Osteoblast (primary cell): ENCODE results near the gene ETV3. TPM values are rescaled to one million over a fixed set of nuclear protein-coding genes. Genes with fewer than 3 reads are reported as not detected.

ENCODE experiments used
- DNase-seq: peaks from one replicate; pipeline ENCODE4 v3.0.0; 2011; ENCODE audit warnings: low spot score, mixed read lengths; ENCODE audit not compliant: insufficient read length; ENCODE audit errors: missing footprints
- H2AFZ ChIP-seq: 2 replicates; pipeline ENCODE4 v1.6.0; 2011; ENCODE audit warnings: mild to moderate bottlenecking, low read length
- H3K27ac ChIP-seq: 2 replicates; pipeline ENCODE4 v1.5.1; 2011; ENCODE audit warnings: mild to moderate bottlenecking, low read depth, low read length, moderate library complexity
- H3K27me3 ChIP-seq: 2 replicates; pipeline ENCODE4 v1.6.0; 2012; ENCODE audit warnings: mild to moderate bottlenecking, control low read depth, inconsistent platforms, low read length, moderate library complexity; ENCODE audit not compliant: insufficient read depth
- H3K36me3 ChIP-seq: 2 replicates; pipeline ENCODE4 v1.5.1; 2011; ENCODE audit warnings: mild to moderate bottlenecking, low read length, control low read depth, moderate library complexity; ENCODE audit not compliant: insufficient read depth
- H3K4me1 ChIP-seq: 2 replicates; pipeline ENCODE4 v1.5.1; 2011; ENCODE audit warnings: mild to moderate bottlenecking, low read length, control low read depth, moderate library complexity; ENCODE audit not compliant: insufficient read depth
- H3K4me2 ChIP-seq: 2 replicates; pipeline ENCODE4 v1.6.0; 2011; ENCODE audit warnings: mild to moderate bottlenecking, low read length; ENCODE audit not compliant: insufficient read depth
- H3K4me3 ChIP-seq: fragments of 200-600 bp; sonication (generic); 3 replicates; pipeline ENCODE4 v1.5.1; 2012; ENCODE audit warnings: mild to moderate bottlenecking, low read length, inconsistent platforms; ENCODE audit not compliant: insufficient read depth
- H3K79me2 ChIP-seq: 2 replicates; pipeline ENCODE4 v1.6.0; 2012; ENCODE audit warnings: mild to moderate bottlenecking, low read length, control low read depth, inconsistent platforms; ENCODE audit not compliant: insufficient read depth
- H3K9me3 ChIP-seq: 2 replicates; pipeline ENCODE4 v1.5.1; 2011; ENCODE audit warnings: low read depth, low read length, control low read depth
- H4K20me1 ChIP-seq: 2 replicates; pipeline ENCODE4 v1.6.0; 2012; ENCODE audit warnings: mild to moderate bottlenecking, low read length, control low read depth; ENCODE audit not compliant: insufficient read depth
- total RNA-seq: library from RNA; depleted of rRNA; stranded (reverse); fragments of >200 nt; gene quantifications from 2 replicates; pipeline ENCODE4 v1.2.3, GENCODE V29; 2012
- TF ChIP-seq, protein P1 (sequence below): IDR thresholded peaks from 2 replicates; pipeline ENCODE4 v1.5.1; 2011; ENCODE audit warnings: mild to moderate bottlenecking, low read depth, low read length, moderate library complexity; ENCODE audit errors: extremely low read depth

Gene ETV3
- total RNA-seq, 1 donor: 14.8 TPM

DNA sequence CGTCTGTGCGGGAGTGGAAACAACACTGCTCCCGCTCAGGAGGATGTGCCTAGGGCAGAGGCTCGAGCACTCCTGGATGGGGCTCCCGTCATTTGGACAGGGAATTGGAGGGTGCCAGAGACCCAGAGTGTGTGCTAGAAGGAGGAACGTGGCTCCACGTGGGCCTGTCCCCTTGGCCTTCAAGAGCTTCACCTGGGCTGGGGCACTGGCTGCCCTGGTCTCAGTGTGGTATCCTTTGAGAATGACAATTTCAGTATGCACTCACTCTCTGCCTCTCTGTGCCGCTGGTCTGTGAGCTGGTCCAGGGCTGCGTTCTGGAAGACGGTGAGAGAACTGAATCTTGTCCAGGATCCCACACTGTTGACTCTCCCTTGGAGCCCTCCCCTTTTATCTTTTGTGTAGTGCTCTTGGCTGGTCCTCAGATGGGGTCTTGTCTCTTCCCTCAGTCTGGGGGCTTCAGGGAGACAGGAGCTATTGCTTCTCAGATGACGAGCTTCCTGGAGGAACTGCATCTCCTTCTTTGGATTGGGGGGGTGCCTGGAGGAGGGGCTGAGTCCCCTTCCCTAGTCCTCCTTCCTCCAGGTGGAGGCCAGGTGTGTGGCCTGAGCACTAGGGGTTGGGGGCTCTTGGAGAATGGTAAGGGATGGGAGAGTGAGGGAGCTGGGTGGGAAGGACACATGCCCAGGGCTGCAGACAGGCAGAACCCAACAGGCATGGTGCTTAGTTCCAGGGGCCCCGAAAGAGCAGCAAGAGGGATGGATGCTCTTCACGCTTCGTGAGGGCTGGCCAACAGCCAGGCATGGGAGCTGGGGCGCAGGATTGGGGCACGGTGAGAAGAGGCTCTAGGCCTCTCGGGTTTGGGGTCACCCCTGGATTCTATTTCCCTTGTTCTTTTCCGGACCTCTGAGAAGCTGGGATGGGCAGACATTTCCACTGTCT lies 23.7 kb downstream of the ETV3 start:
- H3K4me3 ChIP-seq: no peak overlapping the region
- DNase-seq: no peak
- H3K79me2 ChIP-seq: no peaks in the 10 kb centered on the region
- H2AFZ ChIP-seq: no peak overlapping the region
- TF ChIP-seq, protein P1, sequence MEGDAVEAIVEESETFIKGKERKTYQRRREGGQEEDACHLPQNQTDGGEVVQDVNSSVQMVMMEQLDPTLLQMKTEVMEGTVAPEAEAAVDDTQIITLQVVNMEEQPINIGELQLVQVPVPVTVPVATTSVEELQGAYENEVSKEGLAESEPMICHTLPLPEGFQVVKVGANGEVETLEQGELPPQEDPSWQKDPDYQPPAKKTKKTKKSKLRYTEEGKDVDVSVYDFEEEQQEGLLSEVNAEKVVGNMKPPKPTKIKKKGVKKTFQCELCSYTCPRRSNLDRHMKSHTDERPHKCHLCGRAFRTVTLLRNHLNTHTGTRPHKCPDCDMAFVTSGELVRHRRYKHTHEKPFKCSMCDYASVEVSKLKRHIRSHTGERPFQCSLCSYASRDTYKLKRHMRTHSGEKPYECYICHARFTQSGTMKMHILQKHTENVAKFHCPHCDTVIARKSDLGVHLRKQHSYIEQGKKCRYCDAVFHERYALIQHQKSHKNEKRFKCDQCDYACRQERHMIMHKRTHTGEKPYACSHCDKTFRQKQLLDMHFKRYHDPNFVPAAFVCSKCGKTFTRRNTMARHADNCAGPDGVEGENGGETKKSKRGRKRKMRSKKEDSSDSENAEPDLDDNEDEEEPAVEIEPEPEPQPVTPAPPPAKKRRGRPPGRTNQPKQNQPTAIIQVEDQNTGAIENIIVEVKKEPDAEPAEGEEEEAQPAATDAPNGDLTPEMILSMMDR: no peak
- H3K27ac ChIP-seq: no peak overlapping the region
- H3K9me3 ChIP-seq: no peaks in the 10 kb centered on the region
- no peaks in the 10 kb centered on the region for H3K36me3 ChIP-seq
- H4K20me1 ChIP-seq: no peaks in the 10 kb centered on the region
- H3K4me2 ChIP-seq: no peak overlapping the region
- no peaks in the 10 kb centered on the region for H3K4me1 ChIP-seq
- H3K27me3 ChIP-seq: peaks cover 32% of the 10 kb centered on the region

DNA sequence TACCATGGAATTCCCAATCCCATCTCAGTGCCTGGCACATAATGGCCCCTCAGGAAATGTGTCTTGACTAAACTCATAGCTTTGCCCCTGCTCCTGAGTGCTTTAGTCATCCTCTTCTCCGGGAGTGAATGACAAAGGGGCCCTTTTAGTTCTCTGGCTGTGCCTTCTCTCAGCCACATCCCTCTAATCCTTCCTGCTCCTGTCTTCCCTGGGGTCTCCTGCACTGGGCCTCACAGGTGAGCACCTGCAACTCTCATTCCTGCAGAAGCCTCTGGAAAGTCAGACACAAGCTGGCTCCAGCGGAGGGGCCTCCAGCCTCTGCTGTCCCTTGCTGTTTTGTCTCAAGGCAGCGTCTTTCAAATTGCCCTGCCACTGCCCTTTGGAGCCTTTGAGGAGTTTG lies 24.6 kb downstream of the ETV3 start:
- Histone ChIP-seq H3K27ac (no peak overlapping the region), H3K79me2 (no peaks in the 10 kb centered on the region), H3K4me1 (no peaks in the 10 kb centered on the region), H3K36me3 (no peaks in the 10 kb centered on the region), H4K20me1 (no peaks in the 10 kb centered on the region), H3K27me3 (peaks cover 35% of the 10 kb centered on the region), H3K4me3 (no peak overlapping the region), H3K4me2 (no peak overlapping the region), H3K9me3 (no peaks in the 10 kb centered on the region), H2AFZ (no peak overlapping the region)
- no peak for DNase-seq
- TF ChIP-seq, protein P1: no peak

GRCh38 chr1:157113106-157113505 lies 25.1 kb downstream of the ETV3 start:
- Histone ChIP-seq H4K20me1 (no peaks in the 10 kb centered on the region), H3K27ac (no peak overlapping the region)
- TF ChIP-seq, protein P1: no peak

DNA sequence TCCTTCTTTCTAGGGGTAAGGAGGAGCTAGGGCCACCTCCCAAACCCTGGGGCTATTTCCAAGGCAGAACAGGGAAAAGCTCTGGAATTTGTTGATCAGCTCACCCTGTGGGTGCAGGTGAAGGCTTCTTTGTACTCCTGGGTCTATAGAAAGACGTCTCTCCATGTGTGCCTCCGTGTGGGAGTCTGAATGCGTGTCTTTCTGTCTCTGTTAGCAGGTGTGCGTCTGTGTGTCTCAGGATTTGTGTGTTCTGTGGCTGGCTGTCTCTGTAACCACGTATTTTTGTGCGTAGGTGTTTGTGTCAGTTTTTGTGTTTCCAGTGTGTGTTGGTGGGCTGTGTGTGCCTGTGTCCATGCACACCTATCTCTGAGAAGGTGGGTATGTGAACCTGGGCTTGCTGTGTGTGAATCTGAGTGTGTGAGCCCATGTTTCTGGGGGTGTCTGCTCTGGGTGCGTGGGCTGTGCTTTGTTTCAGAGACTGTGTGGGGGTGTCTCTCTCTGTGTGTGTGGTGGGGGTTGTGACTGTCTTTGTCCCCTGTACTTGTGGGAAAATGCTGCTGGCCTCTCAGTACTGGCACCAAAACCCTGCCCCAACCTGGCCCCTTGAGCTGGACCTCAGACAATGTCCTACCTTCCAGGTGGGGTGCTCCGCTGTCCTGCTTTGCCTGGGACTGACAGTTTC lies 25.9 kb downstream of the ETV3 start:
- H3K9me3 ChIP-seq: no peaks in the 10 kb centered on the region
- no peak overlapping the region for H3K27ac ChIP-seq
- H3K4me3 ChIP-seq: no peak overlapping the region
- H2AFZ ChIP-seq: no peak overlapping the region
- no peak overlapping the region for H3K4me2 ChIP-seq
- TF ChIP-seq, protein P1: no peak
- no peak for DNase-seq
- no peaks in the 10 kb centered on the region for H4K20me1 ChIP-seq
- no peaks in the 10 kb centered on the region for H3K79me2 ChIP-seq
- peaks cover 35% of the 10 kb centered on the region for H3K27me3 ChIP-seq
- H3K4me1 ChIP-seq: no peaks in the 10 kb centered on the region
- no peaks in the 10 kb centered on the region for H3K36me3 ChIP-seq

More at GRCh38 chr1:157113106-157113505, 25.1 kb downstream of the ETV3 start:
- no peak overlapping the region for H3K4me2 ChIP-seq
- H3K27me3 ChIP-seq: peaks cover 35% of the 10 kb centered on the region
- no peaks in the 10 kb centered on the region for H3K79me2 ChIP-seq
- H3K36me3 ChIP-seq: no peaks in the 10 kb centered on the region
- DNase-seq: peak; percentile 65
- no peaks in the 10 kb centered on the region for H3K9me3 ChIP-seq
- no peaks in the 10 kb centered on the region for H3K4me1 ChIP-seq
- no peak overlapping the region for H3K4me3 ChIP-seq
- H2AFZ ChIP-seq: no peak overlapping the region
